GM19467 (cell line): ENCODE measurements around the gene LEKR1.
"Not testable (repeated sequence)": the region's sequence is repeated elsewhere in the genome, so short reads cannot be mapped to it uniquely, and the experiment has no call there.

Experiments used
- ATAC-seq: cut with Tn5 transposase; IDR thresholded peaks from one replicate; pipeline ENCODE4 v1.9.1; 2021; ENCODE audit warnings: mild to moderate bottlenecking, moderate library complexity; ENCODE audit not compliant: unreplicated experiment

The LEKR1 gene

GRCh38 chr3:156834435-156834834 lies 8.3 kb downstream of the LEKR1 start:
- ATAC-seq: no peak

- no peak for ATAC-seq
Observed at GRCh38 chr3:156834962-156835535, 8.9 kb downstream of the LEKR1 start.

GRCh38 chr3:156836701-156837100 lies 10.5 kb downstream of the LEKR1 start:
- no peak for ATAC-seq

- no peak for ATAC-seq
Observed at GRCh38 chr3:156837115-156837514, 11.0 kb downstream of the LEKR1 start.

GRCh38 chr3:156838035-156838434 lies 11.9 kb downstream of the LEKR1 start:
- no peak for ATAC-seq

GRCh38 chr3:156840826-156841689 lies 14.9 kb downstream of the LEKR1 start:
- ATAC-seq: no peak

GRCh38 chr3:156843071-156843808 lies 17.1 kb downstream of the LEKR1 start:
- ATAC-seq: no peak

- no peak for ATAC-seq
Observed at GRCh38 chr3:156847752-156848448, 21.7 kb downstream of the LEKR1 start.

GRCh38 chr3:156859578-156859977 lies 33.4 kb downstream of the LEKR1 start:
- ATAC-seq: peak; percentile 99

GRCh38 chr3:156860873-156861272 lies 34.7 kb downstream of the LEKR1 start:
- ATAC-seq: no peak

- ATAC-seq: no peak
Observed at GRCh38 chr3:156862338-156862737, 36.2 kb downstream of the LEKR1 start.

GRCh38 chr3:156865732-156866131 lies 39.6 kb downstream of the LEKR1 start:
- no peak for ATAC-seq

GRCh38 chr3:156867174-156867573 lies 41.0 kb downstream of the LEKR1 start:
- ATAC-seq: no peak

- no peak for ATAC-seq
Observed at GRCh38 chr3:156867920-156868319, 41.8 kb downstream of the LEKR1 start.

- no peak for ATAC-seq
Observed at GRCh38 chr3:156873906-156874305, 47.8 kb downstream of the LEKR1 start.

GRCh38 chr3:156879491-156879890 lies 53.3 kb downstream of the LEKR1 start:
- not testable (repeated sequence) for ATAC-seq

GRCh38 chr3:156885761-156886160 lies 59.6 kb downstream of the LEKR1 start:
- no peak for ATAC-seq

- ATAC-seq: no peak
Observed at GRCh38 chr3:156888176-156888575, 62.0 kb downstream of the LEKR1 start.

- ATAC-seq: no peak
Observed at GRCh38 chr3:156888576-156888975, 62.4 kb downstream of the LEKR1 start.

GRCh38 chr3:156892701-156893100 lies 66.5 kb downstream of the LEKR1 start:
- no peak for ATAC-seq

GRCh38 chr3:156895374-156895773 lies 69.2 kb downstream of the LEKR1 start:
- ATAC-seq: not testable (repeated sequence)
